ENCODE measurements around the gene COL18A1.

DNA sequence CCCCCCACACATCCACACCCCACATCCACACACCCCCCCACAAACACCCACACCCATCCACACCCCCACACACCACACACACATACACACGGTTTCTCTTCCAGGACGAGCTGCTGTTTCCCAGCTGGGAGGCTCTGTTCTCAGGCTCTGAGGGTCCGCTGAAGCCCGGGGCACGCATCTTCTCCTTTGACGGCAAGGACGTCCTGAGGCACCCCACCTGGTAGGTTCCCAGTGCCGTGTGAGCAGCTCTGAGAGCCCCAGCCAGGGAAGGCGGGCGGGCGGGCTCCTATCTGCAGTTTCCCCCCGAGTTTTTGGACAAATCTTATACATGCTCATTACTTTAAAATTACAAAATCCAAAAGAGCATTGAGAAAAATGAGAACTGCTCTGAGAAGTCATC is 106.0 kb downstream of the COL18A1 start:
- TF ChIP-seq TOX (CRISPR knock-in tag; IDR thresholded peaks at IDR 0.05; ENCODE audit: borderline replicate concordance) (no peak), TCF4 (CRISPR knock-in tag; IDR thresholded peaks at IDR 0.05; ENCODE audit: borderline replicate concordance) (no peak), ZC3H10 (CRISPR knock-in tag; IDR thresholded peaks at IDR 0.05) (no peak), TSHZ2 (CRISPR knock-in tag; IDR thresholded peaks at IDR 0.05) (no peak), ZNF8 (CRISPR knock-in tag; IDR thresholded peaks at IDR 0.05) (no peak), SNAI2 (CRISPR knock-in tag; IDR thresholded peaks at IDR 0.05) (no peak), PATZ1 (CRISPR knock-in tag; IDR thresholded peaks at IDR 0.05; ENCODE audit: borderline replicate concordance) (no peak), CREB5 (CRISPR knock-in tag; IDR thresholded peaks at IDR 0.05; ENCODE audit: low read depth) (no peak)
- TF ChIP-seq, protein P1, sequence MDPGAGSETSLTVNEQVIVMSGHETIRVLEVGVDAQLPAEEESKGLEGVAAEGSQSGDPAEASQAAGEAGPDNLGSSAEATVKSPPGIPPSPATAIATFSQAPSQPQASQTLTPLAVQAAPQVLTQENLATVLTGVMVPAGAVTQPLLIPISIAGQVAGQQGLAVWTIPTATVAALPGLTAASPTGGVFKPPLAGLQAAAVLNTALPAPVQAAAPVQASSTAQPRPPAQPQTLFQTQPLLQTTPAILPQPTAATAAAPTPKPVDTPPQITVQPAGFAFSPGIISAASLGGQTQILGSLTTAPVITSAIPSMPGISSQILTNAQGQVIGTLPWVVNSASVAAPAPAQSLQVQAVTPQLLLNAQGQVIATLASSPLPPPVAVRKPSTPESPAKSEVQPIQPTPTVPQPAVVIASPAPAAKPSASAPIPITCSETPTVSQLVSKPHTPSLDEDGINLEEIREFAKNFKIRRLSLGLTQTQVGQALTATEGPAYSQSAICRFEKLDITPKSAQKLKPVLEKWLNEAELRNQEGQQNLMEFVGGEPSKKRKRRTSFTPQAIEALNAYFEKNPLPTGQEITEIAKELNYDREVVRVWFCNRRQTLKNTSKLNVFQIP (CRISPR knock-in tag; IDR thresholded peaks at IDR 0.05; ENCODE audit: borderline replicate concordance, low read depth), result no peak
